PFSK-1 (cell line): Measurements from ENCODE around the gene TYRO3.

ENCODE experiments used
- FOXP2 ChIP-seq: optimal IDR thresholded peaks from 2 replicates; pipeline ENCODE3; 2011; ENCODE audit warnings: borderline replicate concordance, control low read depth, inconsistent platforms; ENCODE audit not compliant: insufficient read depth; ENCODE audit errors: extremely low read length, extremely low read depth
- POLR2AphosphoS5 ChIP-seq: IDR thresholded peaks from 2 replicates; pipeline ENCODE4 v1.6.1; 2012; ENCODE audit warnings: low read depth, mild to moderate bottlenecking, control low read depth, low read length, moderate library complexity
- REST ChIP-seq, 2 experiments: IDR thresholded peaks; 2 replicates each; pipeline versions ENCODE4 v1.6.1 to v1.8.0; 2011 to 2012; ENCODE audit warnings: low read depth in 2 of 2, low read length in 2 of 2, control low read depth in 1 of 2, inconsistent platforms in 1 of 2, mild to moderate bottlenecking in 1 of 2, moderate library complexity in 1 of 2; ENCODE audit not compliant: insufficient read depth in 1 of 2
- SIN3A ChIP-seq: IDR thresholded peaks from 2 replicates; pipeline ENCODE4 v1.6.1; 2012; ENCODE audit warnings: mild to moderate bottlenecking, low read length, moderate library complexity, borderline replicate concordance; ENCODE audit not compliant: insufficient read depth
- TAF1 ChIP-seq: IDR thresholded peaks from 2 replicates; pipeline ENCODE4 v1.6.1; 2012; ENCODE audit warnings: low read length, control low read depth, borderline replicate concordance; ENCODE audit not compliant: insufficient read depth

Gene TYRO3

GRCh38 chr15:41521614-41522013 lies 37.4 kb upstream of the TYRO3 start:
- TF ChIP-seq TAF1 (no peak), POLR2AphosphoS5 (no peak), SIN3A (no peak), REST (IDR thresholded peaks at IDR 0.05; ENCODE audit: insufficient read depth in 1 of 2, low read depth in 2 of 2, low read length in 2 of 2) (no peak), FOXP2 (no peak)

DNA sequence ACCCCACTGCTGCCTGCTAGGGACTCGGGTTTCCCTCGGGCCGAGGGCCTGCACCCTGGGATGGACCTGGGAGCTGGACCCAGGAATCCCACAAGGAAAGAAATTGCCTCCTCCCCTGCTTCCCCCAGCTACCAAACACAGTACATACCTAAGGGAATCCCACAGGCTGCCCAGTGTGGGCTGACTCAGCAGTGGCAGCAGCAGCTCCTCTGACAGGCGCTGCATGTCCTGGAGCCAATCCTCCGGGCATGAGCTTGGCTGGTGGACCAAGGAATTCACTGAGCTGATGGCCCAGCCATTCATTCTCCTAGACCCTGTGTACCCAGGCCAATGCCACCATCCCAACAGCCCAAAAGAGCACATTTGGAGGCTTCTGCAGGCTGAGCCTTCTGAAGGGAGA lies 35.9 kb upstream of the TYRO3 start:
- TF ChIP-seq REST (IDR thresholded peaks at IDR 0.05; ENCODE audit: insufficient read depth in 1 of 2, low read depth in 2 of 2, low read length in 2 of 2) (no peak), SIN3A (no peak), POLR2AphosphoS5 (no peak)

DNA sequence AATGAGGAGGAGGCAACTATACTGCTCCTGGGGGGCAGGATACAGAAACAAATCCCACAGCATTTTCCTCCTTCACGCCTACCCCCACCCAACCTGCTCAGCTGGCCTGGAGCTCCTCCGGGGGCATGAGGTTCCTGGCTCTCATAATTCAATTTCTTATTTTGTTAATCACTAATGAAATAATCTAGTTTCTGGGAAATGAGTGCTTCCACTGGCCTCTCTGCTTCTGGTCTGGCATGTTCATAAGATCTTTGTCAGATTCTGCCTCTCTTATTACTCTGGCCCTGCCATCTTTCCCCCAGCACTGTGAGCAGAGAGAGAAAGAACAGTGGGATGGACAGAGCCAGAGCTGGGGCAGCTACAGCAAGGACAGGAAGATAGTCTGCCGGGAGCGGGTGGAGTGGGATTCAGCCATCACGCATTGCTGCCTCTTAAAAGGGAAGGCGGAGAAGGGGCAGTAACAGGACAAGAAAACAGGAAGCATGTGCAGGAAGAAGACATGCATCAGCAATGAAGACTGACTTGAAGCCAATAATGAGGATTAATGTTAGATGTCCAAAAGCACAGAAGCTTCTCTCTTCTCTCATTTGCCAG lies 28.6 kb upstream of the TYRO3 start:
- TF ChIP-seq SIN3A (no peak), FOXP2 (peak; percentile 31)

DNA sequence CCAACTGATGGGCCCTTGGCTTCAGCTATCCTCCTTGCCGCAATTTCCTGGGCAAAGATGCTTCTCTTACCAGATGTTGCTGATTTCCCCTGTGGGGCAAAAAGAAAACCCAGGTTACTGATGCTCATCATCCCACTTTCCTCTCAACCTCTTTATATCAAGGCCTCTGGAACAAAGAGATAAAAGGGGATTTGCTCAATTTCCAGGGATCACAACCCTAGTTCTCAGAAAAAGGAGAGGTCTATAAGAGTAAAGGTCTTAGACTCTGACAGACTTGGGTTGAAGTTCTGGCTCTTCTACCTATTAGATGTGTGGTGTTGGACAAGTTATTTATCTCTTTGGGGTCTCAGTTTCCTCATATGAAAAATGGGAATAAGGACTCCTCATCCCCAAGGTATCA lies 23.5 kb upstream of the TYRO3 start:
- no peak for TF ChIP-seq REST (IDR thresholded peaks at IDR 0.05; ENCODE audit: insufficient read depth in 1 of 2, low read depth in 2 of 2, low read length in 2 of 2)
- TF ChIP-seq TAF1: no peak
- no peak for TF ChIP-seq SIN3A
- TF ChIP-seq POLR2AphosphoS5: no peak
- no peak for TF ChIP-seq FOXP2

DNA sequence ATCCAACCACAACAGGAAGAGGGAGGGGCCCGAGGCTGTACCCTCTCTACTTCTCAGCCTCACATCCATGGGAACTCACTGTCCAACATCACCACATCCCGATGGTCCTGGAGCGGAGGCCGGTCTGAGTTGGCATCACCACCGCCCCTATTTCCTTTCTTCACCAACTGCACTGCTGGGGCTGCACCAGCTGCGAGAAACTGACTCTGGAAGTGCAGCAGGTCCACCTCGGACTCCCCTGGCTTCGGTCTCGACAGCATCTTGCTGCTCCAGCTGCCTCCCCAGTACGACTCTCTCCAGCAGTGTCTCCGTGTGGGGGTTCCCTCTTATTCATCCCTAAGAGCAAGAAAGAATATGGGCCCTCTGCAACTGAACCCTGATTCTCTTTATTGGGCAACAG lies 22.1 kb upstream of the TYRO3 start:
- TF ChIP-seq POLR2AphosphoS5 (no peak), FOXP2 (no peak), REST (IDR thresholded peaks at IDR 0.05; ENCODE audit: insufficient read depth in 1 of 2, low read depth in 2 of 2, low read length in 2 of 2) (no peak), TAF1 (no peak), SIN3A (no peak)
